ENCODE measurements around the gene STAP1.
A peak's percentile ranks its signal among the peaks of the same experiment; 100 is the strongest.

STAP1 gene

DNA sequence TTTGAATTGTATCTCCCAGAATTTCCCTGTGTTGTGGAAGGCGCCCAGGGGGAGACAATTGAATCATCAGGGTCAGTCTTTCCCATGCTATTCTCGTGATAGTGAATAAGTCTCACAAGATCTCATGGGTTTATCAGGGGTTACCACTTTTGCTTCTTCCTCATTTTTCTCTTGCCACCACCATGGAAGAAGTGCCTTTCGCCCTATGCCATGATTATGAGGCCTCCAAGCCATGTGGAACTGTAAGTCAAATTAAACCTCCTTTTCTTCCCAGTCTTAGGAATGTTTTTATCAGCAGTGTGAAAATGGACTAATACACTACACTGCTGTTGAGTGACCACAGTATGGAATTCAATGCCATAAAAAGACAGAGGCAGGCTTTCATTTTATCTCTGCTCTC, 25.4 kb upstream of the STAP1 start:
- Histone ChIP-seq H3K36me3 (peaks cover 87 to 100% (median 96%) of the 10 kb centered on the region in 11 experiments), H3K4me2 (no peak overlapping the region), H3K4me1 (peaks cover 0 to 4% (median 0%) of the 10 kb centered on the region in 10 experiments; a peak in 1 of 20 replicates), H3K27me3 (no peaks in the 10 kb centered on the region; a peak in 1 of 22 replicates), H3K9ac (no peak overlapping the region), H3K4me3 (peak overlapping the region in 4 of 10 experiments; percentile 4 to 40 (median 25); a peak in 2 of 20 replicates), H4K20me1 (peaks cover 0 to 11% (median 5%) of the 10 kb centered on the region in 11 experiments; a peak in 7 of 22 replicates), H3K27ac (no peak overlapping the region), H3K9me3 (replicated peaks in 1 of 11) (peaks cover 23 to 50% (median 42%) of the 10 kb centered on the region in 11 experiments)
- TF ChIP-seq Cebpa-rat (IDR thresholded peaks at IDR 0.05): no peak

DNA sequence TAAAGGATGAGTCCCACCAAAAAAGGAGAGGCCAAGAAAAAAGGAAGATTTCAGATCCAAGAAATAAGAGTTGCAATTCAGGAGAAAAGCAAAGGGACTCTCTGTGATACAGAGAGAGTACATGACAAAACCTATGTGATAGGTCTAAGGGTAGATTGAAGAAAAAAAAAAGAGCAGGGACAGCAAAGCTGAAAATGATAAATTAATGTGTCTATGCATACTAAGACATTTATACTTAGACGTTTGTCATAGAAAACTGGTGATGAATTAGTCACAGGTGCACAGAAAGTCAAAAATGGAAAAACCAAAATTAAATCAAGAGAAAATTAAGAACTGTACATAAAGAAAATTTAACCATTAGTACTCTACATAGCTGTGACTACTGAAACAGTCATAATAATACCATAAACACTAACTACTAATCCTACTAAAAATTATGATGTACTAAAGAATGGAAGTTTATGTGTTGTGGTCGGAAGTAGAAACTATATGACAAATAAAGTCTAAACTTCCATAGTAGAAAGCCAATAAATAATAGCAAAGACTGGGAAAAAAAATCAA, 23.2 kb upstream of the STAP1 start:
- Histone ChIP-seq H3K4me2 (no peak overlapping the region), H3K4me1 (peaks cover 0 to 4% (median 0%) of the 10 kb centered on the region in 10 experiments; a peak in 1 of 20 replicates), H3K27ac (no peak overlapping the region), H3K9ac (no peak overlapping the region), H4K20me1 (peaks cover 0 to 11% (median 4%) of the 10 kb centered on the region in 11 experiments; a peak in 7 of 22 replicates), H3K27me3 (no peaks in the 10 kb centered on the region; a peak in 1 of 22 replicates), H3K4me3 (no peak overlapping the region), H3K9me3 (replicated peaks in 1 of 11) (peaks cover 23 to 50% (median 38%) of the 10 kb centered on the region in 11 experiments), H3K36me3 (peaks cover 87 to 100% (median 97%) of the 10 kb centered on the region in 11 experiments)
- no peak for TF ChIP-seq Cebpa-rat (IDR thresholded peaks at IDR 0.05)

DNA sequence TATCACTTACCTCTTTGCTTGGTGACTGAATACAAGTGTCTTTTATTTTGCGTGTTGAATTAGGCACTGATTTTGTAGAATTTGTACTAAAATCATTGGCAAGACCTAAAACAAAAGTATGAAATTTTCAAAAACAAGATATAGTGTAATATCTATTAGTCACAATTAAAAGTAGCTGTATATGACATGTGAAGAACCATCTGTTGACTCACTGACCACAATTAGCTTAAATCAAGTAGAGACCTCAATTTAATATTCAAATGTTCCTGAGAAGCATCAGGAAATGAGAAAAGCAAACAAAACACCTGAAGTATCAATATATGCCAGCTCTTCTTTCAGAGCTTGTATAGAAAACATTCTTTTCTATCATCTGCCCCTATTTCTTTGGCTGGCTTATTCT, 18.7 kb upstream of the STAP1 start:
- no peak for TF ChIP-seq Cebpa-rat (IDR thresholded peaks at IDR 0.05)
- Histone ChIP-seq H3K4me3 (no peak overlapping the region), H4K20me1 (peaks cover 0 to 19% (median 10%) of the 10 kb centered on the region in 11 experiments; a peak in 9 of 22 replicates), H3K27me3 (no peaks in the 10 kb centered on the region), H3K36me3 (peaks cover 79 to 92% (median 87%) of the 10 kb centered on the region in 11 experiments), H3K27ac (no peak overlapping the region), H3K9me3 (replicated peaks in 1 of 11) (peaks cover 2 to 24% (median 12%) of the 10 kb centered on the region in 11 experiments; a peak in 17 of 22 replicates), H3K4me2 (no peak overlapping the region), H3K9ac (no peak overlapping the region), H3K4me1 (peaks cover 5 to 24% (median 19%) of the 10 kb centered on the region in 10 experiments; a peak in 18 of 20 replicates)

DNA sequence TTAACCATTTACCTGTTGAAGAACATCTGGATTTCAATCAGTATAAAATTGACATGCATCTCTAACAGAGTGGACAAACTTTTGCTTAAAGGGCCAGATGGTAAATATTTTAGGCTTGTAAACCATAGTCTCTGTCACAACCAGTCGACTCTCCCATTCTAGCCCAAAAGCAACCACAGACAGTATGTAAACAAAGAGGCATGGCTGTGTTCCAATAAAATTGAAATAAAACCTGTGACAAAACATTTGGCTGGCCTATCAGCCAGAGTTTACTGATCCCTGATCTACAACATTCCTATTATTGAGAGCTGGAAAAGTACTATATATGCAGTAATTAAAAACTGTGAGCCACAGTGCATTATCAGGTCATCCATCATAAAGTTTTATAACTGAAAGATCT, 16.5 kb upstream of the STAP1 start:
- no peak overlapping the region for H3K4me3 ChIP-seq
- H3K36me3 ChIP-seq: peaks cover 56 to 69% (median 65%) of the 10 kb centered on the region in 11 experiments
- H3K9ac ChIP-seq: no peak overlapping the region

DNA sequence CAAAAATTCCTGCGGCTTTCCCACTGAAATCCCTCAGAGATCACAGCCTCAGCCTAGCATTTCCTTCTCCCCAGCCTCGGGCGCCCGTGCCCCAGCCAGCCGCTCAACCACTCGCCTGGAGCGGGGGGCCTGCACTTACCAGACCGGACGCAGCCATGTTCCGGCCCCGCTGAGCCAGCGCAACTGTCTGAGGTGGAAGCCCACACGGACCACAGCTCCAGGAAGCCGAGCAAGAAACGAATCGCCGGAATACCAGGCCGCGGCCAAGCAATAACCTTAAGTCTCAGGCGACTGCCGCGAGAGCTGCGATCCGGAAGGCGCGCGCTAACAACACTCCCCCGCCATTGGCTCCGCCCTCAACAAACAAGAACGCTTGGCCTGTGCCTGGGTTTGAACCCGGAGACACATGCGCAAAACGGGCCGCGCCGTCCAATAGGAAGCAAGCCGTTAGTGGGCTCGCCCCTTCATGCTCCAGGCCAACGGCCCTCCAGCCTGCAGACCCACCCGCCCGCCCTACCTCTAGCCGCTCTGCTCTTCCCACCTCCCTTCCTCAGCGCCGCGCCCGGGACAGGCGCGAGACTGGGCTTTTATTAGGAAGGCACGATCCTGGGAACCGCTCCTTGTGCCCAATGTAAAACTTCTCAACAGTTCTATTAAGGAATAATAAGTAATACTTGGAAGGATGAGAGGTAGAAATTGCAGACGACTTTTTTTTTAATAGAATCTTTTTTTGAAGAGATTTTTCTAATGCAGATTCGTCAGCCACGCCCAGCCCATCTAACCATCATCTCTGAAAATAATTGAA, 13.1 kb upstream of the STAP1 start, which contains the start of gene CENPC:
TSS of gene CENPC (minus strand) at position 305 of the 805 bp plus-strand sequence. CDS start at position 157, 148 bp downstream.
- Histone ChIP-seq H3K36me3 (peaks cover 23 to 36% (median 31%) of the 10 kb centered on the region in 11 experiments), H3K27me3 (no peaks in the 10 kb centered on the region), H4K20me1 (peaks cover 0 to 19% (median 10%) of the 10 kb centered on the region in 11 experiments; a peak in 9 of 22 replicates), H3K27ac (peak within 1 kb of the TSS; percentile 93 to 99 (median 97)), H3K4me2 (peak within 1 kb of the TSS; percentile 76 to 87 (median 83)), H3K9ac (peak within 1 kb of the TSS; percentile 94 to 99 (median 97)), H3K9me3 (replicated peaks in 1 of 11) (no peaks in the 10 kb centered on the region), H3K4me3 (peak within 1 kb of the TSS; percentile 79 to 94 (median 86)), H3K4me1 (peaks cover 19 to 48% (median 28%) of the 10 kb centered on the region in 10 experiments)
- no peak for TF ChIP-seq Cebpa-rat (IDR thresholded peaks at IDR 0.05)

More for the DNA sequence above, 16.5 kb upstream of the STAP1 start:
- no peak overlapping the region for H3K27ac ChIP-seq
- H3K4me1 ChIP-seq: peaks cover 12 to 38% (median 23%) of the 10 kb centered on the region in 10 experiments; a peak in 19 of 20 replicates
- H3K4me2 ChIP-seq: peak overlapping the region in 2 of 11 experiments; percentile 7 to 81; a peak in 2 of 22 replicates
- H3K27me3 ChIP-seq: no peaks in the 10 kb centered on the region
- H3K9me3 ChIP-seq (replicated peaks in 1 of 11): peaks cover 0 to 7% (median 5%) of the 10 kb centered on the region in 11 experiments; a peak in 9 of 22 replicates
- no peak for TF ChIP-seq Cebpa-rat (IDR thresholded peaks at IDR 0.05)
- H4K20me1 ChIP-seq: peaks cover 0 to 19% (median 10%) of the 10 kb centered on the region in 11 experiments; a peak in 9 of 22 replicates

DNA sequence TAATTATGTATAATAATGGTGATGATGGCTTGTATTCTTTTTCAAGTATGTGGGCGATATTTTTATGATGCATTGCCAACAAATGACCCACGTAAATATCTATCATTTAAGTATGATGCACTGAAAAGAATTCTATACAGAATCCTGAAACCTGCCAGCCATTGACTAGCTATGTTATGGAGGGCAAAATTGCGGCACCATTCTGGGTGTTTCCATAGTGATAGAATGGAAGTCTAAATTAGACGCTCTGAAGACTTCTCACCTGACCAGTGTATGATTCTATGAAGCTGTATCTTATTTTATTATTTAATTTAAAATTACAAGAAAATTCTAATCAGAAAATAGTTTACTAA, 12.5 kb upstream of the STAP1 start:
- Histone ChIP-seq H4K20me1 (peaks cover 0 to 19% (median 10%) of the 10 kb centered on the region in 11 experiments; a peak in 9 of 22 replicates), H3K27ac (peak overlapping the region in 10 of 11 experiments; percentile 20 to 99 (median 96); a peak in 18 of 22 replicates), H3K4me2 (peak overlapping the region; percentile 50 to 87 (median 79); a peak in 21 of 22 replicates), H3K9me3 (replicated peaks in 1 of 11) (no peaks in the 10 kb centered on the region), H3K36me3 (peaks cover 18 to 30% (median 26%) of the 10 kb centered on the region in 11 experiments), H3K27me3 (no peaks in the 10 kb centered on the region), H3K9ac (peak overlapping the region; percentile 80 to 99 (median 96); a peak in 21 of 22 replicates), H3K4me3 (peak overlapping the region; percentile 71 to 94 (median 85)), H3K4me1 (peaks cover 19 to 54% (median 31%) of the 10 kb centered on the region in 10 experiments)
- TF ChIP-seq Cebpa-rat (IDR thresholded peaks at IDR 0.05): no peak

DNA sequence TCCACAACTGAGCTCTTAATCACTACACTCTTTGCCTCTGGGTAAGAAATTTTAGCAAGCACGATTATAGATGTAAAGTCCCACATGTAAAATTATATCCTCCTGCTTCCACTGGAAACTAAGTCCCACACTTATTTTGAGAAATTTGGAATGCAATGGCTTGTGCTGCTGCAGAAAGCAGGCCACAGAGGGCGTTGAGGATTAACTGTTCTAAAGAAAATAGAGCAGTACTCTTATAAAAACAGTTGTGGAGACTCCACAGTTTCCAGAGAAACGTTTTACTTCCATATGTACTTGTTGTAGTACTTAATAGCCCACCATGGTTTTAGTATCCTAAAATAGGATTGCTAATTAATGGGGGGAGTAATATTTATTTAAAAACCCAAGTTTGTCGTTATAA, 11.6 kb upstream of the STAP1 start:
- TF ChIP-seq Cebpa-rat (IDR thresholded peaks at IDR 0.05): no peak
- Histone ChIP-seq H3K4me3 (no peak overlapping the region), H3K27me3 (no peaks in the 10 kb centered on the region), H3K4me1 (peaks cover 21 to 63% (median 38%) of the 10 kb centered on the region in 10 experiments), H3K4me2 (peak overlapping the region in 6 of 11 experiments; percentile 68 to 86 (median 80); a peak in 5 of 22 replicates), H3K9ac (0 out of 22 replicates have a peak overlapping the region, but pooled peaks of 1 of the 11 experiments have one; percentile 0), H3K27ac (no peak overlapping the region), H3K36me3 (peaks cover 10 to 20% (median 16%) of the 10 kb centered on the region in 11 experiments), H3K9me3 (replicated peaks in 1 of 11) (no peaks in the 10 kb centered on the region), H4K20me1 (peaks cover 0 to 13% (median 8%) of the 10 kb centered on the region in 11 experiments; a peak in 9 of 22 replicates)

DNA sequence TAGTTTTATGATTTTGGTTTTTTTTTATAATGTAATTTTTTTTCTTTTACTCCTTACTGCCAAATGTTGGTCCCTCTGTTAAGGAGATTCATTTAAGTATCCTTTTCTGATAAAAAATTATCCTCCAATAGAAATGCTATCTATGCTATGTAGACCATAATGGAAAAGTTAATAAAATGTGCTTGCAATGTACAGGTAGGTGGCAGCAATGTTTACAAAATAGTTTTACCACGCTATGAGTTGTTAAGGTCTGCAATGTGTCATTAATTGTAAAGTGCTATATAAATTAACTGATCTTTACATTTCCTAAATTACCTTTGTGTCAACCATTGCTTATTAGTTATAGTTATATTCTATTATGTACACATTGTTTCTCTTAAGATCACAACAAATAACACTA, 9.4 kb upstream of the STAP1 start:
- Histone ChIP-seq H3K4me2 (no peak overlapping the region), H3K36me3 (no peaks in the 10 kb centered on the region)

More for the DNA sequence above, 9.4 kb upstream of the STAP1 start:
- no peak overlapping the region for H3K4me3 ChIP-seq
- peaks cover 0 to 5% (median 0%) of the 10 kb centered on the region in 11 experiments; a peak in 4 of 22 replicates for H4K20me1 ChIP-seq
- TF ChIP-seq Cebpa-rat (IDR thresholded peaks at IDR 0.05): no peak
- H3K4me1 ChIP-seq: peaks cover 9 to 49% (median 35%) of the 10 kb centered on the region in 10 experiments
- H3K9me3 ChIP-seq (replicated peaks in 1 of 11): no peaks in the 10 kb centered on the region
- no peak overlapping the region for H3K9ac ChIP-seq
- H3K27me3 ChIP-seq: no peaks in the 10 kb centered on the region
- H3K27ac ChIP-seq: no peak overlapping the region

Data from BLaER1 treated with 17β-estradiol and CSF1 and Interleukin-3, amounts not matched to agents 10 nM and 100 nM (cell line).